ENCODE measurements around the gene CADPS. TPM values are rescaled to one million over a fixed set of nuclear protein-coding genes. Genes with fewer than 3 reads are reported as not detected.

Gene CADPS
- total and polyA plus RNA-seq, 4 donors: 0.13 to 0.99 (median 0.75) TPM; not detected in 1

DNA sequence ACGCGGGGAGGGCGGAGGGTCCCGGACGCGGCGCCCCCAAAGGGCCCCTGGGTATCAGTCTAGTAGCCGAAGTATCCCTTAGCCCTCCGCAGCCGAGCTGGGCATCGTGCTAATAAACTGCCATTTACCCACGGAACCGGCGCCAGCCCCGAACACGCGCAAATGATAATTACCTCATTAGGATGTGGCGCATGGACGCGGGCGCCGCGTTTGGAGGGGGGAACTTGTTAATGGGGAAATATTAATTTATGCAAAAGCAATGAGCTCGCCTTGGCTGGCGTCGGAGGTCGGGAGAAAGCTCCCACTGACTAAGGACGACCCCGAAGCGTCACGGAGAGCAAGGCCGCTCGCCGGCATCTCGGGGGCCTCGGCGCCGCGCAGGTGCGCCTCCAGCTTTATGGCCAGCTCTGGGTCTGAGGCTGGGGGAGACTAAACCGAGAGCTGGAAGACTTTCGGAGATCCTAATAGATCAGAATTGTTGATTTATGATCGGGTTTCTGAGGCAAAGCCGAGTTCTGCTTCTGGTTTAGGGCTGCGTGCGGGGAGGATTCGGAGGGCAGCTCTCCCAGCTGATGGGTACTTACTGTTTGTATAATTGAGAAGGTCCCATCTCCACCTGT, 501.4 kb downstream of the CADPS start:
- Histone ChIP-seq H3K4me1 (ENCODE audit: control insufficient read depth in 1 of 2, insufficient read depth in 2 of 2, low read length in 2 of 2) (peaks cover 0 to 3% of the 10 kb centered on the region in 2 donors), H3K36me3 (ENCODE audit: control insufficient read depth in 1 of 2, insufficient read depth in 2 of 2, low read length in 1 of 2) (no peaks in the 10 kb centered on the region), H3K27ac (ENCODE audit: low read depth in 1 of 2, low read length in 2 of 2) (no peak overlapping the region), H3K4me3 (ENCODE audit: low read length in 2 of 2) (peak overlapping the region in 1 of 2 donors; percentile 42), H3K27me3 (ENCODE audit: control insufficient read depth in 1 of 2, insufficient read depth in 2 of 2, low read length in 1 of 2) (peaks cover 0 to 3% of the 10 kb centered on the region in 2 donors), H3K9me3 (ENCODE audit: control insufficient read depth, low read length) (no peaks in the 10 kb centered on the region)
- intact Hi-C loops (cut with DNase I): no loop called here
- no peak for ATAC-seq (ENCODE audit: low FRiP score)
- WGBS, 2 donors: 4 to 6% methylated on average over 46 to 47 of the region's 47 CpGs
- no peak for DNase-seq

- H3K4me1 ChIP-seq (ENCODE audit: control insufficient read depth in 1 of 2, insufficient read depth in 2 of 2, low read length in 2 of 2): peaks cover 0 to 3% of the 10 kb centered on the region in 2 donors
- no peak for ATAC-seq (ENCODE audit: low FRiP score)
Observed at GRCh38 chr3:62373215-62373614, 502.0 kb downstream of the CADPS start, which contains the start of gene FEZF2. Gene FEZF2, minus strand, starts transcription at chr3:62373550. Its CDS starts 682 bp downstream, at chr3:62372868.

DNA sequence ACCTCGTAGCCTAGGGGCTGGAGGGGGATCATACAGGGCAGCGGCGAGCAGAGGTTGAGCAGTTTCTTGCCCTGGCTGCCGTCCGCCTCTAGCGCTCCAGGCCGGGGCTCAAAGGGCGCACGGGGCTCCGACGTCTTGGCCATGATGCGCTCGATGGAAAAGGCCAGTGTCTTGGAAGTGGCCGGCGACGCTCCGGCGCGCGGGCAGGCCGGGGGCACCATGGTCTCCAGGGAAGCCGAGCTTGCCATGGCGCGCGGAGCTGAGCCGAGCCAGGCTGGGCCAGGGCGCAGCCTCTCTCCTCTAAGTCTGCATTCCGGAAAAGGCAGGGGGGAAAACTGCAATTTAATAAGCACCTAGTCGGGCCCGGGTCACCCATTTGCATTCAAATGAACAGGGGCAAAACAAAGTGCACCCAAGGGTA, 502.6 kb downstream of the CADPS start:
- H3K4me3 ChIP-seq (ENCODE audit: low read length in 2 of 2): peak overlapping the region in 1 of 2 donors; percentile 27
- H3K4me1 ChIP-seq (ENCODE audit: control insufficient read depth in 1 of 2, insufficient read depth in 2 of 2, low read length in 2 of 2): peaks cover 0 to 3% of the 10 kb centered on the region in 2 donors
- intact Hi-C loops (cut with DNase I): no loop called here

More at GRCh38 chr3:62373215-62373614, 502.0 kb downstream of the CADPS start, which contains the start of gene FEZF2:
- H3K9me3 ChIP-seq (ENCODE audit: control insufficient read depth, low read length): no peaks in the 10 kb centered on the region
- DNase-seq: no peak
- H3K27ac ChIP-seq (ENCODE audit: low read depth in 1 of 2, low read length in 2 of 2): no peak within 1 kb of the TSS
- WGBS, 2 donors: 4% methylated on average over 26 to 28 of the region's 28 CpGs
- intact Hi-C loops (cut with DNase I): no loop called here
- H3K36me3 ChIP-seq (ENCODE audit: control insufficient read depth in 1 of 2, insufficient read depth in 2 of 2, low read length in 1 of 2): no peaks in the 10 kb centered on the region
- H3K27me3 ChIP-seq (ENCODE audit: control insufficient read depth in 1 of 2, insufficient read depth in 2 of 2, low read length in 1 of 2): peaks cover 0 to 3% of the 10 kb centered on the region in 2 donors
- H3K4me3 ChIP-seq (ENCODE audit: low read length in 2 of 2): peak within 1 kb of the TSS in 1 of 2 donors; percentile 42

DNA sequence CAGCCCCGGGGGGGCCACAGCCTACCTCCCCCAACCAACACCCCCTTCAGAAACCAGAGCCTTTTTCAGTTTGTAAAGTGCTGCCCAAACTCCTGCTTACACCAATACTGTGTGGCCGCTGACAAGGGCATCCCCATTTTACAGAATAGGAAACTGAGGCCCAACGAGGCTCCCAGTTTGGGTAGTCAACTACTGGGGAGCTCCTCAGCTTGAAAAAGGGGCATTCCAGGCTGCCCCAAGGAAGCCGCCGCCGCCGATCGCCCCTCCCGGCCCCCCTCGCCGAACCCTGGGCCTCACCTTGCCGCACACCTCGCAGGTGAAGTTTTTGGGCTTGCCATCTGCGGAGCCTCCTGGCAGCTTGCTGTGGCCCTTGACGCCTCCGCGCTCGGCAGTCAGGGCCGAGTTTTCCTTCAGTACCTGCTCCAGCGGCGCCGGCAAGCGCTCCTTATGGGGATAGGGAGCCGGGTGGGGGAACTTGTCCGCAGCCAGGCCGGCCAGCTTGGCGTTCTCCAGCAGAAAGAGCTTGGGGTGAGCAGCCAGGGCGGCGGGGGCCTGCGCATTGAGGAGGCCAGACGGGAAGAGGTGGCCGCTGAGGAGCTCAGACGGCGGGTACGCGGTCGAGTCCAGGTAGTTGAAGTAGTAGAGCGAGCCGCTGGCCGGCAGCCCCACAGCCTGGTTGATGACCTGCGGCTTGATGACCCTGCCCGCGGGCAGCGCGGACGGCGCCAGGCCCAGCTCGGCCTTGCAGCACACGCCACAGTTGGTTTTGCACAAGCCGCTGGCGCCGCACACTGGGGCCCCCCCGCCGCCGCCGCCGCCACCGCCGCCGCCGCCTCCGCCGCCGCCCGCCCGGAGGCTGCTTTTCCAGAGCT, 503.3 kb downstream of the CADPS start:
- DNase-seq (peak in 1 of 2 donors; percentile 73), ATAC-seq (ENCODE audit: low FRiP score) (no peak)
- Histone ChIP-seq H3K27ac (ENCODE audit: low read depth in 1 of 2, low read length in 2 of 2) (no peak overlapping the region), H3K4me3 (ENCODE audit: low read length in 2 of 2) (peak overlapping the region in 1 of 2 donors; percentile 27), H3K27me3 (ENCODE audit: control insufficient read depth in 1 of 2, insufficient read depth in 2 of 2, low read length in 1 of 2) (peaks cover 0 to 3% of the 10 kb centered on the region in 2 donors), H3K9me3 (ENCODE audit: control insufficient read depth, low read length) (no peaks in the 10 kb centered on the region), H3K4me1 (ENCODE audit: control insufficient read depth in 1 of 2, insufficient read depth in 2 of 2, low read length in 2 of 2) (peaks cover 0 to 3% of the 10 kb centered on the region in 2 donors), H3K36me3 (ENCODE audit: control insufficient read depth in 1 of 2, insufficient read depth in 2 of 2, low read length in 1 of 2) (no peaks in the 10 kb centered on the region)
- intact Hi-C loops (cut with DNase I): no loop called here
- 1 to 3% methylated on average over 47 to 66 of the region's 66 CpGs for WGBS, 2 donors

More for the DNA sequence above, 502.6 kb downstream of the CADPS start:
- WGBS, 2 donors: 1 to 2% methylated on average over 29 to 30 of the region's 30 CpGs
- Histone ChIP-seq H3K9me3 (ENCODE audit: control insufficient read depth, low read length) (no peaks in the 10 kb centered on the region), H3K27ac (ENCODE audit: low read depth in 1 of 2, low read length in 2 of 2) (no peak overlapping the region), H3K36me3 (ENCODE audit: control insufficient read depth in 1 of 2, insufficient read depth in 2 of 2, low read length in 1 of 2) (no peaks in the 10 kb centered on the region), H3K27me3 (ENCODE audit: control insufficient read depth in 1 of 2, insufficient read depth in 2 of 2, low read length in 1 of 2) (peaks cover 0 to 3% of the 10 kb centered on the region in 2 donors)
- DNase-seq (peak in 1 of 2 donors; percentile 70), ATAC-seq (ENCODE audit: low FRiP score) (no peak)

DNA sequence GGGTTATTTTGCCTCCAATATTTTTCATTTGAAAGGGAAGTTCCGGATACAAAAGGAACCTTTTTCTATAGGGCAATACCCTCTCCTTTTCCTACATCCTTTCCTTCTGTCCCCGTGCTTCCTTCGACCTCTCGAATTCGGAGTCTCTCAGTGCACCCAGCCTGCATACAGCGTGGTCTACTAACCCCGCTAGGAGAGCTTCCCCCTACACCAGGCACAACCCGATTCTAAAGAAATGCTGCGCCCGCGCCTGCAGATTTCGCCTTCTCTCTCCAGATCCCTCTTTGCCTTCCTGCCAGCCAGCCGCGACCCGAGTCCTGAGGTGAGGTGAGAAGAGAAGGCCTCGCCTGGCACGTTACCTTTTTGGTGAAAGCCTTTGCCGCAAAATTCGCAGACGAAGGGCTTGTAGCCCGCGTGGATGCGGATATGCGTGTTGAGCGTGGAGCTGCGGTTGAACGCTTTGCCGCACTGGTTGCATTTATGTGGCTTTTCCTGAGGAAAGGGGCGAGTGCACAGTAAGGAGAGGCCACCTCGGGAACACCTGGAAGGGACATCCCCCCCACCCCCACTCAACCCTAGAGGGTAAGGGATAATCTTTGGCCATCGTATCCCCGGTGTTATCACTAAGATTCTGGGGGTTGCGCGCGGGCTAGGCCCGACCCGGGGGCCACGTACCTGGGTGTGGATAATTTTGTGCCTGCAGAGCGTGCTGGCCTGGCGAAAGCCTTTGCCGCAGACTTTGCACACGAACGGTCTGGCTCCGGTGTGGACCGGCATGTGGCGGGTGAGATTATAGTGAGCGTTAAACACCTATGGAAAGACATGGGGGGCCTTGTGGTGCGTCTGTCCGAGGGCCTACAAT, 504.1 kb downstream of the CADPS start:
- Histone ChIP-seq H3K4me1 (ENCODE audit: control insufficient read depth in 1 of 2, insufficient read depth in 2 of 2, low read length in 2 of 2) (peaks cover 0 to 3% of the 10 kb centered on the region in 2 donors), H3K27me3 (ENCODE audit: control insufficient read depth in 1 of 2, insufficient read depth in 2 of 2, low read length in 1 of 2) (peaks cover 0 to 3% of the 10 kb centered on the region in 2 donors), H3K27ac (ENCODE audit: low read depth in 1 of 2, low read length in 2 of 2) (no peak overlapping the region), H3K36me3 (ENCODE audit: control insufficient read depth in 1 of 2, insufficient read depth in 2 of 2, low read length in 1 of 2) (no peaks in the 10 kb centered on the region), H3K9me3 (ENCODE audit: control insufficient read depth, low read length) (no peaks in the 10 kb centered on the region), H3K4me3 (ENCODE audit: low read length in 2 of 2) (no peak overlapping the region)
- ATAC-seq (ENCODE audit: low FRiP score) (no peak), DNase-seq (peak in 1 of 2 donors; percentile 71)
- intact Hi-C loops (cut with DNase I): no loop called here
- 11 to 12% methylated on average over 49 of the region's 49 CpGs for WGBS, 2 donors

GRCh38 chr3:62370112-62370857, 504.9 kb downstream of the CADPS start:
- Histone ChIP-seq H3K4me1 (ENCODE audit: control insufficient read depth in 1 of 2, insufficient read depth in 2 of 2, low read length in 2 of 2) (peaks cover 0 to 3% of the 10 kb centered on the region in 2 donors), H3K27ac (ENCODE audit: low read depth in 1 of 2, low read length in 2 of 2) (no peak overlapping the region), H3K36me3 (ENCODE audit: control insufficient read depth in 1 of 2, insufficient read depth in 2 of 2, low read length in 1 of 2) (no peaks in the 10 kb centered on the region), H3K4me3 (ENCODE audit: low read length in 2 of 2) (no peak overlapping the region), H3K27me3 (ENCODE audit: control insufficient read depth in 1 of 2, insufficient read depth in 2 of 2, low read length in 1 of 2) (peaks cover 0 to 3% of the 10 kb centered on the region in 2 donors), H3K9me3 (ENCODE audit: control insufficient read depth, low read length) (no peaks in the 10 kb centered on the region)
- DNase-seq (no peak), ATAC-seq (ENCODE audit: low FRiP score) (no peak)
- intact Hi-C loops (cut with DNase I): no loop called here
- 4 to 8% methylated on average over 46 of the region's 46 CpGs for WGBS, 2 donors

DNA sequence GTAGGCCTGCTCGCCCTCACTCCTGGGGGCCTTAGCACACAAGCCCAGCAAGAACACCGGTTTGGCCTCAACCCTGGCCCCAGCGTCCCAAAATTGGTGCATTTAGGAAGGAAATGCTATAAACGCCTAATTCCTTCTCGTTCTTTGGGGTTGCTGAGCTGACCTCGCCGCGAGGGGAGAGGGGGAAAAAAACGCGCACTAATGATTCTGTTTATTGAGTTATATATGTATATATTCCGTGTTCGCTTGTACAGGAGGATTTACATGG, 505.8 kb downstream of the CADPS start:
- Histone ChIP-seq H3K4me1 (ENCODE audit: control insufficient read depth in 1 of 2, insufficient read depth in 2 of 2, low read length in 2 of 2) (peaks cover 0 to 3% of the 10 kb centered on the region in 2 donors), H3K36me3 (ENCODE audit: control insufficient read depth in 1 of 2, insufficient read depth in 2 of 2, low read length in 1 of 2) (no peaks in the 10 kb centered on the region), H3K4me3 (ENCODE audit: low read length in 2 of 2) (no peak overlapping the region), H3K27ac (ENCODE audit: low read depth in 1 of 2, low read length in 2 of 2) (no peak overlapping the region), H3K9me3 (ENCODE audit: control insufficient read depth, low read length) (no peaks in the 10 kb centered on the region), H3K27me3 (ENCODE audit: control insufficient read depth in 1 of 2, insufficient read depth in 2 of 2, low read length in 1 of 2) (peaks cover 0 to 3% of the 10 kb centered on the region in 2 donors)
- intact Hi-C loops (cut with DNase I): no loop called here
- ATAC-seq (ENCODE audit: low FRiP score): no peak
- 8 to 11% methylated on average over 12 of the region's 12 CpGs for WGBS, 2 donors
- no peak for DNase-seq

Data from aorta (tissue), 5 donors.